HEK293 (cell line): ENCODE results near the gene PRKG1.

Source experiments
- CTCF ChIA-PET: fragments of 350-600 bp; formaldehyde crosslinking; extraction: SDS; loops from one replicate; lab custom pipeline; 2021; ENCODE audit warnings: antibody characterized with exemption; lab: Yijun Ruan, JAX
- POLR2A ChIA-PET: fragments of 300-600 bp; formaldehyde crosslinking; extraction: SDS; loops from one replicate; lab custom pipeline; 2020; ENCODE audit warnings: antibody characterized with exemption, inconsistent platforms; lab: Yijun Ruan, JAX
- H3K27ac ChIP-seq: fragments of 200-500 bp; sonication (Bioruptor generic); 2 replicates; pipeline ENCODE4 v1.5.1; 2014; ENCODE audit warnings: low read depth, low read length, control low read depth, inconsistent platforms; ENCODE audit errors: extremely low read depth
- H3K36me3 ChIP-seq, 2 experiments: fragments of 200-500 bp in 1 of 2; sonication (Bioruptor generic) in 1 of 2; 1 replicate in 1 of 2; 2 replicates in 1 of 2; pipeline ENCODE4 v1.5.1; 2014 to 2017; ENCODE audit warnings: inconsistent platforms in 2 of 2, low read length in 2 of 2; ENCODE audit not compliant: control insufficient read depth in 2 of 2, insufficient read depth in 1 of 2
- H3K4me1 ChIP-seq: fragments of 200-500 bp; sonication (Bioruptor generic); 2 replicates; pipeline ENCODE4 v1.5.1; 2014; ENCODE audit warnings: mild to moderate bottlenecking, low read length, inconsistent platforms; ENCODE audit not compliant: control insufficient read depth, insufficient read depth
- H3K4me3 ChIP-seq: 2 replicates; pipeline ENCODE4 v1.5.1; 2011; ENCODE audit warnings: low read depth, mild to moderate bottlenecking, control low read depth, low read length, moderate library complexity
- H3K9me3 ChIP-seq: fragments of 200-500 bp; sonication (Bioruptor generic); 2 replicates; pipeline ENCODE4 v1.5.1; 2014; ENCODE audit warnings: low read depth, low read length, inconsistent platforms; ENCODE audit not compliant: control insufficient read depth, insufficient read depth
- BCL11A ChIP-seq: fragments of 450-650 bp; formaldehyde crosslinking; IDR thresholded peaks from 2 replicates; pipeline ENCODE4 v1.5.1; 2016; ENCODE audit warnings: low read depth, missing biosample characterization, missing genetic modification characterization
- FEZF1 ChIP-seq: fragments of 450-650 bp; formaldehyde crosslinking; IDR thresholded peaks from 2 replicates; pipeline ENCODE4 v1.5.1; 2016; ENCODE audit warnings: missing biosample characterization, missing genetic modification characterization
- GLIS2 ChIP-seq: fragments of 450-650 bp; formaldehyde crosslinking; IDR thresholded peaks from 2 replicates; pipeline ENCODE4 v1.5.1; 2016; ENCODE audit warnings: missing biosample characterization, missing genetic modification characterization
- SP3 ChIP-seq: fragments of 450-650 bp; formaldehyde crosslinking; IDR thresholded peaks from 2 replicates; pipeline ENCODE4 v1.5.1; 2016; ENCODE audit warnings: missing biosample characterization, missing genetic modification characterization
- ZNF140 ChIP-seq: fragments of 450-650 bp; formaldehyde crosslinking; IDR thresholded peaks from 2 replicates; pipeline ENCODE4 v1.5.1; 2016; ENCODE audit warnings: missing biosample characterization, missing genetic modification characterization
- ZNF521 ChIP-seq: fragments of 450-650 bp; formaldehyde crosslinking; IDR thresholded peaks from 2 replicates; pipeline ENCODE4 v1.5.1; 2017; ENCODE audit warnings: missing biosample characterization, mild to moderate bottlenecking, missing genetic modification characterization
- ZNF585B ChIP-seq: fragments of 450-650 bp; formaldehyde crosslinking; IDR thresholded peaks from 2 replicates; pipeline ENCODE4 v1.5.1; 2016; ENCODE audit warnings: missing biosample characterization, missing genetic modification characterization
- ZNF660 ChIP-seq: fragments of 450-650 bp; IDR thresholded peaks from 2 replicates; pipeline ENCODE4 v1.5.1; 2018; ENCODE audit warnings: missing biosample characterization, mild to moderate bottlenecking, missing genetic modification characterization
- ZNF664 ChIP-seq: fragments of 450-650 bp; formaldehyde crosslinking; IDR thresholded peaks from 2 replicates; pipeline ENCODE4 v1.5.1; 2016; ENCODE audit warnings: missing biosample characterization, missing genetic modification characterization
- ZSCAN16 ChIP-seq: fragments of 450-650 bp; formaldehyde crosslinking; IDR thresholded peaks from 2 replicates; pipeline ENCODE4 v1.5.1; 2016; ENCODE audit warnings: missing biosample characterization, missing genetic modification characterization
- TF ChIP-seq, protein P1 (sequence below): fragments of 450-650 bp; formaldehyde crosslinking; IDR thresholded peaks from 2 replicates; pipeline ENCODE4; 2016; ENCODE audit warnings: missing biosample characterization, missing genetic modification characterization
- TF ChIP-seq, protein P2 (sequence below): fragments of 450-650 bp; formaldehyde crosslinking; IDR thresholded peaks from 2 replicates; pipeline ENCODE4 v1.5.1; 2016; ENCODE audit warnings: missing biosample characterization, missing genetic modification characterization, low read depth
- TF ChIP-seq, protein P3 (sequence below): fragments of 450-650 bp; formaldehyde crosslinking; IDR thresholded peaks from 2 replicates; pipeline ENCODE4 v1.5.1; 2016; ENCODE audit warnings: missing biosample characterization, missing genetic modification characterization
- TF ChIP-seq, protein P4 (sequence below): fragments of 450-650 bp; formaldehyde crosslinking; IDR thresholded peaks from 2 replicates; pipeline ENCODE4 v1.5.1; 2016; ENCODE audit warnings: missing biosample characterization, missing genetic modification characterization
- TF ChIP-seq, protein P5 (sequence below): fragments of 450-650 bp; formaldehyde crosslinking; IDR thresholded peaks from 2 replicates; pipeline ENCODE4 v1.5.1; 2016; ENCODE audit warnings: missing biosample characterization, missing genetic modification characterization, low read depth

PRKG1 gene

DNA sequence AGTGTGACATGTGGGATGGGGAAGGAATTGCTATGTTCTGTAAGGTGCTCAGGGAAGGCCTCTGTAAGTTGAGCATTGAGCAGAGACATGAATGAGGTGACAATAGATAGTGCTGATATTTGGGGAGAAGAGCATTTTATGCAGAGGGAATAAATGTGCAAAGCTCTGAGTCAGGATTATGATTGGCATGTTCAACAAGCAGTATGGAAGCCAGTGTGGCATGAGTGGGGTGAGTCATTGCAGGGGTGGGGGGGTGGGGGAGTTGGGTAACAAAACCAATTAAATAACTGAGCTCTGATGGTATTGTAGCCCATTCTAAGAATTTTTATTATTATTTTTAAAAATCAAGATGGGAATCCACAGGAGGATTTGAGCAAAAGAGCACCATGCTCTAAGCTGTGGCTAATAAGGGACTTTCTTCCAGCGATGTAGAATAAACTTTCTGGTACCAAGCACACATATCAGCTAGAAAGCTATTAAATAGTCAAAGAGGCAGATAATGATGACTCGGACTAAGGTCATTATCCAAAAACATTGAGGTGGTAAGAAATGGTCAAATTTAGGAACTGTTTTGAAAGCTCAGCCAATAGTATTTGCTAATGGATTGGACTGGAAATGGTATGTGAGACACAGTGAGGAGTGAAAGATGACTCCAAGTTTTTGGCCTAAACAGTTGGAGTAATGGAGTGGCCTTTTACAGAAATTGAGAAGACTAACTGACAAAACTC is 96.4 kb downstream of the PRKG1 start:
- Histone ChIP-seq H3K4me1 (no peaks in the 10 kb centered on the region), H3K4me3 (no peak overlapping the region), H3K27ac (no peak overlapping the region), H3K9me3 (no peaks in the 10 kb centered on the region), H3K36me3 (no peaks in the 10 kb centered on the region)
- POLR2A ChIA-PET: no interaction called here
- CTCF ChIA-PET: interaction anchor here (0.7 kb wide), 2 partner anchors 37 to 76 kb away, joined by 3 read pairs; no protein-coding TSS in a partner anchor
- TF ChIP-seq, protein P1, sequence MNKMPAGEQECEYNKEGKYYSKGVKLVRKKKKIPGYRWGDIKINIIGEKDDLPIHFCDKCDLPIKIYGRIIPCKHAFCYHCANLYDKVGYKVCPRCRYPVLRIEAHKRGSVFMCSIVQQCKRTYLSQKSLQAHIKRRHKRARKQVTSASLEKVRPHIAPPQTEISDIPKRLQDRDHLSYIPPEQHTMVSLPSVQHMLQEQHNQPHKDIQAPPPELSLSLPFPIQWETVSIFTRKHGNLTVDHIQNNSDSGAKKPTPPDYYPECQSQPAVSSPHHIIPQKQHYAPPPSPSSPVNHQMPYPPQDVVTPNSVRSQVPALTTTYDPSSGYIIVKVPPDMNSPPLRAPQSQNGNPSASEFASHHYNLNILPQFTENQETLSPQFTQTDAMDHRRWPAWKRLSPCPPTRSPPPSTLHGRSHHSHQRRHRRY (tag by site-specific recombination): no peak
- TF ChIP-seq SP3 (tag by site-specific recombination): no peak
- TF ChIP-seq FEZF1 (tag by site-specific recombination): 0 out of 2 replicates have a peak, but pooled peaks have one; percentile 29
- peak; percentile 98 for TF ChIP-seq ZNF660 (tag by site-specific recombination)

GRCh38 chr10:51171946-51172345 is 97.7 kb downstream of the PRKG1 start:
- H3K27ac ChIP-seq: no peak overlapping the region
- H3K9me3 ChIP-seq: no peaks in the 10 kb centered on the region
- TF ChIP-seq ZSCAN16 (tag by site-specific recombination) (no peak), ZNF140 (no peak), ZNF521 (tag by site-specific recombination) (no peak), ZNF585B (tag by site-specific recombination) (no peak), GLIS2 (no peak), BCL11A (no peak), ZNF664 (tag by site-specific recombination) (peak; percentile 61; the same call in 1 of the 2 replicates)
- TF ChIP-seq, protein P2, sequence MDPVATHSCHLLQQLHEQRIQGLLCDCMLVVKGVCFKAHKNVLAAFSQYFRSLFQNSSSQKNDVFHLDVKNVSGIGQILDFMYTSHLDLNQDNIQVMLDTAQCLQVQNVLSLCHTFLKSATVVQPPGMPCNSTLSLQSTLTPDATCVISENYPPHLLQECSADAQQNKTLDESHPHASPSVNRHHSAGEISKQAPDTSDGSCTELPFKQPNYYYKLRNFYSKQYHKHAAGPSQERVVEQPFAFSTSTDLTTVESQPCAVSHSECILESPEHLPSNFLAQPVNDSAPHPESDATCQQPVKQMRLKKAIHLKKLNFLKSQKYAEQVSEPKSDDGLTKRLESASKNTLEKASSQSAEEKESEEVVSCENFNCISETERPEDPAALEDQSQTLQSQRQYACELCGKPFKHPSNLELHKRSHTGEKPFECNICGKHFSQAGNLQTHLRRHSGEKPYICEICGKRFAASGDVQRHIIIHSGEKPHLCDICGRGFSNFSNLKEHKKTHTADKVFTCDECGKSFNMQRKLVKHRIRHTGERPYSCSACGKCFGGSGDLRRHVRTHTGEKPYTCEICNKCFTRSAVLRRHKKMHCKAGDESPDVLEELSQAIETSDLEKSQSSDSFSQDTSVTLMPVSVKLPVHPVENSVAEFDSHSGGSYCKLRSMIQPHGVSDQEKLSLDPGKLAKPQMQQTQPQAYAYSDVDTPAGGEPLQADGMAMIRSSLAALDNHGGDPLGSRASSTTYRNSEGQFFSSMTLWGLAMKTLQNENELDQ (tag by site-specific recombination): no peak
- TF ChIP-seq, protein P3, sequence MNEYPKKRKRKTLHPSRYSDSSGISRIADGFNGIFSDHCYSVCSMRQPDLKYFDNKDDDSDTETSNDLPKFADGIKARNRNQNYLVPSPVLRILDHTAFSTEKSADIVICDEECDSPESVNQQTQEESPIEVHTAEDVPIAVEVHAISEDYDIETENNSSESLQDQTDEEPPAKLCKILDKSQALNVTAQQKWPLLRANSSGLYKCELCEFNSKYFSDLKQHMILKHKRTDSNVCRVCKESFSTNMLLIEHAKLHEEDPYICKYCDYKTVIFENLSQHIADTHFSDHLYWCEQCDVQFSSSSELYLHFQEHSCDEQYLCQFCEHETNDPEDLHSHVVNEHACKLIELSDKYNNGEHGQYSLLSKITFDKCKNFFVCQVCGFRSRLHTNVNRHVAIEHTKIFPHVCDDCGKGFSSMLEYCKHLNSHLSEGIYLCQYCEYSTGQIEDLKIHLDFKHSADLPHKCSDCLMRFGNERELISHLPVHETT: no peak
- TF ChIP-seq, protein P4, sequence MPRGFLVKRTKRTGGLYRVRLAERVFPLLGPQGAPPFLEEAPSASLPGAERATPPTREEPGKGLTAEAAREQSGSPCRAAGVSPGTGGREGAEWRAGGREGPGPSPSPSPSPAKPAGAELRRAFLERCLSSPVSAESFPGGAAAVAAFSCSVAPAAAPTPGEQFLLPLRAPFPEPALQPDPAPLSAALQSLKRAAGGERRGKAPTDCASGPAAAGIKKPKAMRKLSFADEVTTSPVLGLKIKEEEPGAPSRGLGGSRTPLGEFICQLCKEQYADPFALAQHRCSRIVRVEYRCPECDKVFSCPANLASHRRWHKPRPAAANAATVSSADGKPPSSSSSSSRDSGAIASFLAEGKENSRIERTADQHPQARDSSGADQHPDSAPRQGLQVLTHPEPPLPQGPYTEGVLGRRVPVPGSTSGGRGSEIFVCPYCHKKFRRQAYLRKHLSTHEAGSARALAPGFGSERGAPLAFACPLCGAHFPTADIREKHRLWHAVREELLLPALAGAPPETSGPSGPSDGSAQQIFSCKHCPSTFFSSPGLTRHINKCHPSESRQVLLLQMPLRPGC (tag by site-specific recombination): no peak
- TF ChIP-seq, protein P5, sequence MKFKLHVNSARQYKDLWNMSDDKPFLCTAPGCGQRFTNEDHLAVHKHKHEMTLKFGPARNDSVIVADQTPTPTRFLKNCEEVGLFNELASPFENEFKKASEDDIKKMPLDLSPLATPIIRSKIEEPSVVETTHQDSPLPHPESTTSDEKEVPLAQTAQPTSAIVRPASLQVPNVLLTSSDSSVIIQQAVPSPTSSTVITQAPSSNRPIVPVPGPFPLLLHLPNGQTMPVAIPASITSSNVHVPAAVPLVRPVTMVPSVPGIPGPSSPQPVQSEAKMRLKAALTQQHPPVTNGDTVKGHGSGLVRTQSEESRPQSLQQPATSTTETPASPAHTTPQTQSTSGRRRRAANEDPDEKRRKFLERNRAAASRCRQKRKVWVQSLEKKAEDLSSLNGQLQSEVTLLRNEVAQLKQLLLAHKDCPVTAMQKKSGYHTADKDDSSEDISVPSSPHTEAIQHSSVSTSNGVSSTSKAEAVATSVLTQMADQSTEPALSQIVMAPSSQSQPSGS (tag by site-specific recombination): 0 out of 2 replicates have a peak, but pooled peaks have one; percentile 40
- no peaks in the 10 kb centered on the region for H3K36me3 ChIP-seq
- H3K4me1 ChIP-seq: no peaks in the 10 kb centered on the region
- H3K4me3 ChIP-seq: no peak overlapping the region
- ChIA-PET POLR2A (no interaction called here), CTCF (no interaction called here)
